IPS-NIHi7 (cell line): ENCODE data around the gene ARMH1.
"Not testable (repeated sequence)": the region's sequence is repeated elsewhere in the genome, so short reads cannot be mapped to it uniquely, and the experiment has no call there.

ENCODE experiments used
- DNase-seq: peaks from one replicate; pipeline ENCODE4 v3.0.0; 2012; ENCODE audit warnings: mixed read lengths; ENCODE audit errors: extremely low spot score

The ARMH1 gene

GRCh38 chr1:44694863-44695478 is 20.5 kb downstream of the ARMH1 start:
- no peak for DNase-seq

- no peak for DNase-seq
Observed at GRCh38 chr1:44695671-44696070, 21.2 kb downstream of the ARMH1 start.

GRCh38 chr1:44696101-44696500 is 21.6 kb downstream of the ARMH1 start:
- no peak for DNase-seq

GRCh38 chr1:44696789-44697345 is 22.4 kb downstream of the ARMH1 start:
- DNase-seq: no peak

GRCh38 chr1:44698138-44698537 is 23.6 kb downstream of the ARMH1 start:
- no peak for DNase-seq

GRCh38 chr1:44699375-44699774 is 24.9 kb downstream of the ARMH1 start:
- not testable (repeated sequence) for DNase-seq

- no peak for DNase-seq
Observed at GRCh38 chr1:44700573-44700972, 26.1 kb downstream of the ARMH1 start.

- no peak for DNase-seq
Observed at GRCh38 chr1:44701141-44701573, 26.6 kb downstream of the ARMH1 start.

GRCh38 chr1:44705470-44705869 is 31.0 kb downstream of the ARMH1 start:
- DNase-seq: no peak

GRCh38 chr1:44705938-44706337 is 31.4 kb downstream of the ARMH1 start:
- no peak for DNase-seq

GRCh38 chr1:44707112-44707881 is 32.8 kb downstream of the ARMH1 start:
- DNase-seq: no peak

- DNase-seq: peak; percentile 60
Observed at GRCh38 chr1:44707959-44708831, 33.7 kb downstream of the ARMH1 start.

GRCh38 chr1:44713321-44713781 is 38.8 kb downstream of the ARMH1 start:
- no peak for DNase-seq

- DNase-seq: no peak
Observed at GRCh38 chr1:44714532-44714931, 40.0 kb downstream of the ARMH1 start.

- DNase-seq: peak; percentile 86
Observed at GRCh38 chr1:44714944-44715571, 40.5 kb downstream of the ARMH1 start.

- no peak for DNase-seq
Observed at GRCh38 chr1:44717156-44717555, 42.6 kb downstream of the ARMH1 start.

GRCh38 chr1:44717653-44718052 is 43.1 kb downstream of the ARMH1 start:
- no peak for DNase-seq

GRCh38 chr1:44718091-44718490 is 43.6 kb downstream of the ARMH1 start:
- DNase-seq: no peak

GRCh38 chr1:44719318-44719717 is 44.8 kb downstream of the ARMH1 start:
- DNase-seq: no peak

GRCh38 chr1:44720281-44720680 is 45.8 kb downstream of the ARMH1 start:
- DNase-seq: no peak
